MM.1S (cell line): ENCODE data around the gene KRT13.

ENCODE experiments used
- EZH2phosphoT487 ChIP-seq: fragments of 300-600 bp; sonication (generic); IDR thresholded peaks from 2 replicates; pipeline ENCODE4 v1.6.1; 2018; ENCODE audit warnings: antibody characterized with exemption, low read length
- TF ChIP-seq, protein P1 (sequence below): fragments of 300-600 bp; sonication (generic); IDR thresholded peaks from 2 replicates; pipeline ENCODE4 v1.5.1; 2016; ENCODE audit warnings: antibody characterized with exemption, low read length, mixed read lengths

DNA sequence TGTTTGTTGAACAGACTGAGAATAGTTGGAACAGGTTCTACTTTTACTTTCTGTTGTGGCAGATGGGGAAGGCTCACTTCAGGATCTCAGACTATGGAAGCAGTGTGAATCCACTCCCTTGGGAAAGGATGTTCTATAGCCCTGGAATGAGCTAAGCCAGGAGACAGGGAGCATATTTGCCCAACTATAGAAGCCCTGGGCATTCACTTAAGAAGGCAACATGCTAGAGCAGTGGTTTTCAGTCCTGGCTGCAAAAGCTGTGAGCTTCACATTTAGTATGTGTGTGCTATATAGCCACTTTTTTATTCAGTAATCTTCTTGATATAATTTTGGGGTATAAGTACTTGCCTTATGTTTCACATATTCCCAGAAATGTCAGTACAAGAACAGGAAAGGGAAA is 37.1 kb downstream of the KRT13 start:
- TF ChIP-seq, protein P1, sequence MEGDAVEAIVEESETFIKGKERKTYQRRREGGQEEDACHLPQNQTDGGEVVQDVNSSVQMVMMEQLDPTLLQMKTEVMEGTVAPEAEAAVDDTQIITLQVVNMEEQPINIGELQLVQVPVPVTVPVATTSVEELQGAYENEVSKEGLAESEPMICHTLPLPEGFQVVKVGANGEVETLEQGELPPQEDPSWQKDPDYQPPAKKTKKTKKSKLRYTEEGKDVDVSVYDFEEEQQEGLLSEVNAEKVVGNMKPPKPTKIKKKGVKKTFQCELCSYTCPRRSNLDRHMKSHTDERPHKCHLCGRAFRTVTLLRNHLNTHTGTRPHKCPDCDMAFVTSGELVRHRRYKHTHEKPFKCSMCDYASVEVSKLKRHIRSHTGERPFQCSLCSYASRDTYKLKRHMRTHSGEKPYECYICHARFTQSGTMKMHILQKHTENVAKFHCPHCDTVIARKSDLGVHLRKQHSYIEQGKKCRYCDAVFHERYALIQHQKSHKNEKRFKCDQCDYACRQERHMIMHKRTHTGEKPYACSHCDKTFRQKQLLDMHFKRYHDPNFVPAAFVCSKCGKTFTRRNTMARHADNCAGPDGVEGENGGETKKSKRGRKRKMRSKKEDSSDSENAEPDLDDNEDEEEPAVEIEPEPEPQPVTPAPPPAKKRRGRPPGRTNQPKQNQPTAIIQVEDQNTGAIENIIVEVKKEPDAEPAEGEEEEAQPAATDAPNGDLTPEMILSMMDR, result no peak
- no peak for TF ChIP-seq EZH2phosphoT487
